HepG2 (cell line): ENCODE measurements around the gene NOVA2. TPM values are rescaled to one million over a fixed set of nuclear protein-coding genes. Genes with fewer than 3 reads are reported as not detected.

Source experiments
- NFATC3 ChIP-seq: sonication (generic); formaldehyde crosslinking; IDR thresholded peaks from 2 replicates; pipeline ENCODE4 v1.5.1; 2020; ENCODE audit warnings: mild to moderate bottlenecking, missing genetic modification reagents
- SMAD3 ChIP-seq: sonication (generic); formaldehyde crosslinking; IDR thresholded peaks from 2 replicates; pipeline ENCODE4 v1.4.0; 2020; ENCODE audit warnings: missing genetic modification reagents
- TP53 ChIP-seq: sonication (generic); formaldehyde crosslinking; conservative IDR thresholded peaks from 2 replicates; pipeline ENCODE4 v1.4.0; 2020; ENCODE audit warnings: missing genetic modification reagents
- ZBTB21 ChIP-seq: sonication (generic); formaldehyde crosslinking; IDR thresholded peaks from 2 replicates; pipeline ENCODE4 v1.4.0; 2020; ENCODE audit warnings: missing genetic modification reagents
- ZMYM4 ChIP-seq: sonication (generic); formaldehyde crosslinking; IDR thresholded peaks from 2 replicates; pipeline ENCODE4 v1.8.1; 2023; ENCODE audit warnings: mild to moderate bottlenecking, missing genetic modification reagents
- ZNF253 ChIP-seq: sonication (generic); formaldehyde crosslinking; IDR thresholded peaks from 2 replicates; pipeline ENCODE4 v1.8.0; 2022; ENCODE audit warnings: mild to moderate bottlenecking, missing genetic modification reagents, borderline replicate concordance
- ZNF292 ChIP-seq: sonication (generic); formaldehyde crosslinking; IDR thresholded peaks from 2 replicates; pipeline ENCODE4 v1.8.1; 2022; ENCODE audit warnings: mild to moderate bottlenecking, low read depth, missing genetic modification reagents, borderline replicate concordance
- ZNF30 ChIP-seq: sonication (generic); formaldehyde crosslinking; IDR thresholded peaks from 2 replicates; pipeline ENCODE4 v1.5.0; 2020; ENCODE audit warnings: mild to moderate bottlenecking, missing genetic modification reagents
- ZNF746 ChIP-seq: sonication (generic); formaldehyde crosslinking; IDR thresholded peaks from 2 replicates; pipeline ENCODE4 v1.8.0; 2022; ENCODE audit warnings: mild to moderate bottlenecking, missing genetic modification reagents
- polyA plus RNA-seq, 8 experiments: library from polyadenylated mRNA; depleted of rRNA in 3 of 8; stranded (reverse) in 7 of 8; unstranded in 1 of 8; fragments of >200 nt; fragmentation: Illumina TruSeq in 4 of 8; extraction: Trizol in 4 of 8; gene quantifications; 2 replicates each; pipeline versions ENCODE4 v1.2.1 to v1.2.3, GENCODE V29; 2011 to 2016; ENCODE audit warnings: low read depth in 4 of 8, missing spikeins in 1 of 8, mixed read lengths in 1 of 8; ENCODE audit not compliant: insufficient read depth in 1 of 8
- total RNA-seq, 5 experiments: library from RNA; depleted of rRNA; stranded (reverse); fragments of >200 nt; fragmentation: Illumina TruSeq; extraction: Trizol; gene quantifications; 2 replicates each; pipeline ENCODE4 v1.2.3, GENCODE V29; 2016; ENCODE audit warnings: low read depth in 1 of 5
- TF ChIP-seq, protein P1 (sequence below): sonication (generic); formaldehyde crosslinking; IDR thresholded peaks from 2 replicates; pipeline ENCODE4 v1.4.0; 2020; ENCODE audit warnings: mild to moderate bottlenecking, missing genetic modification reagents
- TF ChIP-seq, protein P2 (sequence below): sonication (generic); formaldehyde crosslinking; IDR thresholded peaks from 2 replicates; pipeline ENCODE4 v1.8.0; 2022; ENCODE audit warnings: mild to moderate bottlenecking, missing genetic modification reagents, borderline replicate concordance
- TF ChIP-seq, protein P3 (sequence below): sonication (generic); formaldehyde crosslinking; IDR thresholded peaks from 2 replicates; pipeline ENCODE4 v1.4.0; 2020; ENCODE audit warnings: missing genetic modification reagents, borderline replicate concordance
- TF ChIP-seq, protein P4 (sequence below): sonication (generic); formaldehyde crosslinking; IDR thresholded peaks from 2 replicates; pipeline ENCODE4 v1.5.0; 2020; ENCODE audit warnings: mild to moderate bottlenecking, missing genetic modification reagents
- TF ChIP-seq, protein P5 (sequence below): sonication (generic); formaldehyde crosslinking; IDR thresholded peaks from 2 replicates; pipeline ENCODE4 v1.4.0; 2020; ENCODE audit warnings: missing genetic modification reagents
- TF ChIP-seq, protein P6 (sequence below): sonication (generic); formaldehyde crosslinking; IDR thresholded peaks from 2 replicates; pipeline ENCODE4 v1.9.0; 2022; ENCODE audit warnings: low read depth, missing genetic modification reagents

Gene NOVA2
- total and polyA plus RNA-seq, 2 of the 13 experiments (the other 11 are each of a cell fraction or from before 2014, with no cell fraction given) = not detected

DNA sequence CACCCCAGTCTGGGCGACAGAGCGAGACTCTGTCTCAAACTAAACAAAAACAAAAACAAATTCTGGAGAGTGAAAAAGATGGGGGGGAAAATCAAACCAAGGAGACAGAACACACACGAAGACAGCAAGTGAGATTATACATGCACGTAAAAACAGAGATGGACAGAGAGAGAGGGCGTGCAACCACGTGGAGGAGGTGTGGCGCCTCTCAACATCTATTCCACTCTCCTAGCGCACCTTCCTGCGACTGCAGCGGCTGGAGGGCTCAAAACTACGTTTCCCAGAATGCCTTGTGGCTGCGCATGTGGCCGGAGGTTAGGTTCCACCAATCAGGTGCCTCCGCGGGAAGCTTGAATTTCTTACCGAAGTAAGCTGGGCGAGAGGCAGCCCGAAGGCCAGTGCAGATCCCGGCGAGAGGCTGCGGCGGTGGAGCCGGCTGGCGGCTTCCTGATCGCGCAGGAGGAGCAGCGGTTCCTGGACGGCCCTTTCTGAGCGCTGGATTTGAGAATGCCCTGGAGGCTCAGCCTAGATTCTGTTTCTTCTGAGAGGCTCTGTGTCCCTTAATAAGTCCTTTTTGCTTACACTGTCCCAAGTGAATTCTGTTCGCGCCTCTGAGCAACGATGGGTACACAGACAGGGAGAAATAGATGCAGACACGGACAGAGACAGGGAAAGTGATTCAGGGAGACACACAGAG is 46.0 kb downstream of the NOVA2 start (continued):
- TF ChIP-seq, protein P1, sequence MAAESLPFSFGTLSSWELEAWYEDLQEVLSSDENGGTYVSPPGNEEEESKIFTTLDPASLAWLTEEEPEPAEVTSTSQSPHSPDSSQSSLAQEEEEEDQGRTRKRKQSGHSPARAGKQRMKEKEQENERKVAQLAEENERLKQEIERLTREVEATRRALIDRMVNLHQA (CRISPR knock-in tag) = no peak
- TF ChIP-seq ZNF253 (CRISPR knock-in tag) (peak; percentile 72; the same call in 1 of the 2 replicates), ZNF292 (CRISPR knock-in tag) (no peak), SMAD3 (no peak), ZNF30 (CRISPR knock-in tag) (no peak), ZNF746 (CRISPR knock-in tag) (no peak), NFATC3 (no peak), ZMYM4 (CRISPR knock-in tag) (no peak; the same call in 1 of the 2 replicates), ZBTB21 (CRISPR knock-in tag) (no peak), TP53 (CRISPR knock-in tag) (no peak)
- TF ChIP-seq, protein P2, sequence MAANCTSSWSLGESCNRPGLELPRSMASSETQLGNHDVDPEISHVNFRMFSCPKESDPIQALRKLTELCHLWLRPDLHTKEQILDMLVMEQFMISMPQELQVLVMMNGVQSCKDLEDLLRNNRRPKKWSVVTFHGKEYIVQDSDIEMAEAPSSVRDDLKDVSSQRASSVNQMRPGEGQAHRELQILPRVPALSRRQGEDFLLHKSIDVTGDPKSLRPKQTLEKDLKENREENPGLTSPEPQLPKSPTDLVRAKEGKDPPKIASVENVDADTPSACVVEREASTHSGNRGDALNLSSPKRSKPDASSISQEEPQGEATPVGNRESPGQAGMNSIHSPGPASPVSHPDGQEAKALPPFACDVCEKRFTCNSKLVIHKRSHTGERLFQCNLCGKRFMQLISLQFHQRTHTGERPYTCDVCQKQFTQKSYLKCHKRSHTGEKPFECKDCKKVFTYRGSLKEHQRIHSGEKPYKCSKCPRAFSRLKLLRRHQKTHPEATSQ = no peak
- TF ChIP-seq, protein P3, sequence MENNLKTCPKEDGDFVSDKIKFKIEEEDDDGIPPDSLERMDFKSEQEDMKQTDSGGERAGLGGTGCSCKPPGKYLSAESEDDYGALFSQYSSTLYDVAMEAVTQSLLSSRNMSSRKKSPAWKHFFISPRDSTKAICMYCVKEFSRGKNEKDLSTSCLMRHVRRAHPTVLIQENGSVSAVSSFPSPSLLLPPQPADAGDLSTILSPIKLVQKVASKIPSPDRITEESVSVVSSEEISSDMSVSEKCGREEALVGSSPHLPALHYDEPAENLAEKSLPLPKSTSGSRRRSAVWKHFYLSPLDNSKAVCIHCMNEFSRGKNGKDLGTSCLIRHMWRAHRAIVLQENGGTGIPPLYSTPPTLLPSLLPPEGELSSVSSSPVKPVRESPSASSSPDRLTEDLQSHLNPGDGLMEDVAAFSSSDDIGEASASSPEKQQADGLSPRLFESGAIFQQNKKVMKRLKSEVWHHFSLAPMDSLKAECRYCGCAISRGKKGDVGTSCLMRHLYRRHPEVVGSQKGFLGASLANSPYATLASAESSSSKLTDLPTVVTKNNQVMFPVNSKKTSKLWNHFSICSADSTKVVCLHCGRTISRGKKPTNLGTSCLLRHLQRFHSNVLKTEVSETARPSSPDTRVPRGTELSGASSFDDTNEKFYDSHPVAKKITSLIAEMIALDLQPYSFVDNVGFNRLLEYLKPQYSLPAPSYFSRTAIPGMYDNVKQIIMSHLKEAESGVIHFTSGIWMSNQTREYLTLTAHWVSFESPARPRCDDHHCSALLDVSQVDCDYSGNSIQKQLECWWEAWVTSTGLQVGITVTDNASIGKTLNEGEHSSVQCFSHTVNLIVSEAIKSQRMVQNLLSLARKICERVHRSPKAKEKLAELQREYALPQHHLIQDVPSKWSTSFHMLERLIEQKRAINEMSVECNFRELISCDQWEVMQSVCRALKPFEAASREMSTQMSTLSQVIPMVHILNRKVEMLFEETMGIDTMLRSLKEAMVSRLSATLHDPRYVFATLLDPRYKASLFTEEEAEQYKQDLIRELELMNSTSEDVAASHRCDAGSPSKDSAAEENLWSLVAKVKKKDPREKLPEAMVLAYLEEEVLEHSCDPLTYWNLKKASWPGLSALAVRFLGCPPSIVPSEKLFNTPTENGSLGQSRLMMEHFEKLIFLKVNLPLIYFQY (CRISPR knock-in tag) = no peak
- TF ChIP-seq, protein P4, sequence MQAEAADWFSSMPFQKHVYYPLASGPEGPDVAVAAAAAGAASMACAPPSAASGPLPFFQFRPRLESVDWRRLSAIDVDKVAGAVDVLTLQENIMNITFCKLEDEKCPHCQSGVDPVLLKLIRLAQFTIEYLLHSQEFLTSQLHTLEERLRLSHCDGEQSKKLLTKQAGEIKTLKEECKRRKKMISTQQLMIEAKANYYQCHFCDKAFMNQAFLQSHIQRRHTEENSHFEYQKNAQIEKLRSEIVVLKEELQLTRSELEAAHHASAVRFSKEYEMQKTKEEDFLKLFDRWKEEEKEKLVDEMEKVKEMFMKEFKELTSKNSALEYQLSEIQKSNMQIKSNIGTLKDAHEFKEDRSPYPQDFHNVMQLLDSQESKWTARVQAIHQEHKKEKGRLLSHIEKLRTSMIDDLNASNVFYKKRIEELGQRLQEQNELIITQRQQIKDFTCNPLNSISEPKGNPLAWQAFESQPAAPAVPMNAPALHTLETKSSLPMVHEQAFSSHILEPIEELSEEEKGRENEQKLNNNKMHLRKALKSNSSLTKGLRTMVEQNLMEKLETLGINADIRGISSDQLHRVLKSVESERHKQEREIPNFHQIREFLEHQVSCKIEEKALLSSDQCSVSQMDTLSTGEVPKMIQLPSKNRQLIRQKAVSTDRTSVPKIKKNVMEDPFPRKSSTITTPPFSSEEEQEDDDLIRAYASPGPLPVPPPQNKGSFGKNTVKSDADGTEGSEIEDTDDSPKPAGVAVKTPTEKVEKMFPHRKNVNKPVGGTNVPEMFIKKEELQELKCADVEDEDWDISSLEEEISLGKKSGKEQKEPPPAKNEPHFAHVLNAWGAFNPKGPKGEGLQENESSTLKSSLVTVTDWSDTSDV (CRISPR knock-in tag) = no peak
- TF ChIP-seq, protein P5, sequence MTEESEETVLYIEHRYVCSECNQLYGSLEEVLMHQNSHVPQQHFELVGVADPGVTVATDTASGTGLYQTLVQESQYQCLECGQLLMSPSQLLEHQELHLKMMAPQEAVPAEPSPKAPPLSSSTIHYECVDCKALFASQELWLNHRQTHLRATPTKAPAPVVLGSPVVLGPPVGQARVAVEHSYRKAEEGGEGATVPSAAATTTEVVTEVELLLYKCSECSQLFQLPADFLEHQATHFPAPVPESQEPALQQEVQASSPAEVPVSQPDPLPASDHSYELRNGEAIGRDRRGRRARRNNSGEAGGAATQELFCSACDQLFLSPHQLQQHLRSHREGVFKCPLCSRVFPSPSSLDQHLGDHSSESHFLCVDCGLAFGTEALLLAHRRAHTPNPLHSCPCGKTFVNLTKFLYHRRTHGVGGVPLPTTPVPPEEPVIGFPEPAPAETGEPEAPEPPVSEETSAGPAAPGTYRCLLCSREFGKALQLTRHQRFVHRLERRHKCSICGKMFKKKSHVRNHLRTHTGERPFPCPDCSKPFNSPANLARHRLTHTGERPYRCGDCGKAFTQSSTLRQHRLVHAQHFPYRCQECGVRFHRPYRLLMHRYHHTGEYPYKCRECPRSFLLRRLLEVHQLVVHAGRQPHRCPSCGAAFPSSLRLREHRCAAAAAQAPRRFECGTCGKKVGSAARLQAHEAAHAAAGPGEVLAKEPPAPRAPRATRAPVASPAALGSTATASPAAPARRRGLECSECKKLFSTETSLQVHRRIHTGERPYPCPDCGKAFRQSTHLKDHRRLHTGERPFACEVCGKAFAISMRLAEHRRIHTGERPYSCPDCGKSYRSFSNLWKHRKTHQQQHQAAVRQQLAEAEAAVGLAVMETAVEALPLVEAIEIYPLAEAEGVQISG (CRISPR knock-in tag) = peak; percentile 94
- TF ChIP-seq, protein P6, sequence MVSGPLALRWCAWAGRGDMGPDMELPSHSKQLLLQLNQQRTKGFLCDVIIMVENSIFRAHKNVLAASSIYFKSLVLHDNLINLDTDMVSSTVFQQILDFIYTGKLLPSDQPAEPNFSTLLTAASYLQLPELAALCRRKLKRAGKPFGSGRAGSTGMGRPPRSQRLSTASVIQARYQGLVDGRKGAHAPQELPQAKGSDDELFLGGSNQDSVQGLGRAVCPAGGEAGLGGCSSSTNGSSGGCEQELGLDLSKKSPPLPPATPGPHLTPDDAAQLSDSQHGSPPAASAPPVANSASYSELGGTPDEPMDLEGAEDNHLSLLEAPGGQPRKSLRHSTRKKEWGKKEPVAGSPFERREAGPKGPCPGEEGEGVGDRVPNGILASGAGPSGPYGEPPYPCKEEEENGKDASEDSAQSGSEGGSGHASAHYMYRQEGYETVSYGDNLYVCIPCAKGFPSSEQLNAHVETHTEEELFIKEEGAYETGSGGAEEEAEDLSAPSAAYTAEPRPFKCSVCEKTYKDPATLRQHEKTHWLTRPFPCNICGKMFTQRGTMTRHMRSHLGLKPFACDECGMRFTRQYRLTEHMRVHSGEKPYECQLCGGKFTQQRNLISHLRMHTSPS (CRISPR knock-in tag) = no peak
